ENCODE data around the gene PAX3.

DNA sequence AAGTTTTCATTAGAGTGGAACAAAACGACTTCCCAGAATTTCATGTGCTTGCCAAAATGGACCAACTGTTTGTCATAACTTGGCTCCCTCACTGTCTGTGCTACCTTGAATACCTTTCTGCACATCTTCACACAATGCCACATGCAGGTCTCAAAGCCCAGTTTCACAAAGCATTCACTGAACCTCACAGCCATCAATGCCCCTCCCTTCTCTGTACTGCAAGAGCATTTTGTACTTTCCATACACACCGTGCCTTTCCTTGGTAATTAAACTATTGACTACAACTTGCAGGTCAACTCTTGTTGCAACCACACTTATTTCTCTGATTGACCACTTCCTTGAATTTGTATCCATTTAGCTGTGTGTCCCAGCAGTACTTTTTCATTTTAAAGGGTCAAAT, 50.5 kb downstream of the PAX3 start:
- TF ChIP-seq CTCF (IDR thresholded peaks at IDR 0.05) = no peak
- TF ChIP-seq POLR2A (IDR thresholded peaks at IDR 0.05) = no peak

Data from vagina (tissue), 2 donors.